Thyroid gland (tissue), 4 donors: ENCODE results near the gene RARB.

Experiments
- POLR2A ChIP-seq, 2 donors: fragments of 450-650 bp; IDR thresholded peaks; one replicate each; pipeline ENCODE4 v1.6.1; 2017; ENCODE audit warnings: antibody characterized with exemption in 2 of 2, mild to moderate bottlenecking in 2 of 2, moderate library complexity in 1 of 2
- TF ChIP-seq, protein P1 (sequence below), 6 experiments: fragments of 200-600 bp in 3 of 6; fragments of 450-650 bp in 3 of 6; sonication (generic) in 3 of 6; IDR thresholded peaks; one replicate each; pipeline ENCODE4 v1.5.1; 2016 to 2019; ENCODE audit warnings: antibody characterized with exemption in 6 of 6, mild to moderate bottlenecking in 2 of 6, inconsistent platforms in 1 of 6, moderate library complexity in 1 of 6

DNA sequence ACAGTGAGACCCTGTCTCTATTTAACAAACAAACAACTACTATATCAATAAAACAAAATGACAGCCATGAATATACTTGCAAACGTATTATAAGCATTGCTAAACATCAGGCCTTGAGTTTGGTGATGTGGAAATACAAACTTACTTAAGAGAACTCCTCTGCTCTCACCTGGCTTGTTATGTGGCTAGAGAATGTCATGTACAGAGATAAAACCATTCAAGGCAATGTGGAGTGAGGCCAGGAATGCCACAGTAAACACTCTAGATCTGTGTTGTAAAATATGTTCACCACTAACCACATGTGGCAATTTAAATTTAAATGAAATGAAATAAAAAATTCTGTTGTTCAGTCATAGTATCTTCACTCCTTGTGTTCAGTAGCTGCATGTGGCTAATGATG is 22.7 kb upstream of the RARB start:
- TF ChIP-seq, protein P1, sequence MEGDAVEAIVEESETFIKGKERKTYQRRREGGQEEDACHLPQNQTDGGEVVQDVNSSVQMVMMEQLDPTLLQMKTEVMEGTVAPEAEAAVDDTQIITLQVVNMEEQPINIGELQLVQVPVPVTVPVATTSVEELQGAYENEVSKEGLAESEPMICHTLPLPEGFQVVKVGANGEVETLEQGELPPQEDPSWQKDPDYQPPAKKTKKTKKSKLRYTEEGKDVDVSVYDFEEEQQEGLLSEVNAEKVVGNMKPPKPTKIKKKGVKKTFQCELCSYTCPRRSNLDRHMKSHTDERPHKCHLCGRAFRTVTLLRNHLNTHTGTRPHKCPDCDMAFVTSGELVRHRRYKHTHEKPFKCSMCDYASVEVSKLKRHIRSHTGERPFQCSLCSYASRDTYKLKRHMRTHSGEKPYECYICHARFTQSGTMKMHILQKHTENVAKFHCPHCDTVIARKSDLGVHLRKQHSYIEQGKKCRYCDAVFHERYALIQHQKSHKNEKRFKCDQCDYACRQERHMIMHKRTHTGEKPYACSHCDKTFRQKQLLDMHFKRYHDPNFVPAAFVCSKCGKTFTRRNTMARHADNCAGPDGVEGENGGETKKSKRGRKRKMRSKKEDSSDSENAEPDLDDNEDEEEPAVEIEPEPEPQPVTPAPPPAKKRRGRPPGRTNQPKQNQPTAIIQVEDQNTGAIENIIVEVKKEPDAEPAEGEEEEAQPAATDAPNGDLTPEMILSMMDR (IDR thresholded peaks at IDR 0.05) = no peak
- TF ChIP-seq POLR2A (IDR thresholded peaks at IDR 0.05) = no peak
